WERI-Rb-1 (cell line): ENCODE measurements around the gene ZNF618.

Experiments used
- DNase-seq: peaks from one replicate; pipeline ENCODE4 v3.0.0-alpha.2; 2020
- H3K27ac ChIP-seq: fragments of 250-450 bp; sonication (Bioruptor Pico); 2 replicates; pipeline ENCODE4 v1.5.1; 2020; ENCODE audit warnings: mild to moderate bottlenecking, moderate library complexity
- H3K27me3 ChIP-seq: fragments of 250-450 bp; sonication (Bioruptor Pico); 2 replicates; pipeline ENCODE4 v1.5.1; 2021; ENCODE audit warnings: mild to moderate bottlenecking, low read depth, moderate library complexity; ENCODE audit not compliant: insufficient read depth, severe bottlenecking
- H3K36me3 ChIP-seq: fragments of 250-450 bp; sonication (Bioruptor Pico); 2 replicates; pipeline ENCODE4 v1.5.1; 2020; ENCODE audit warnings: mild to moderate bottlenecking, moderate library complexity
- H3K4me3 ChIP-seq: 2 replicates; pipeline ENCODE4 v1.5.1; 2011; ENCODE audit warnings: low read depth, mild to moderate bottlenecking, control low read depth, low read length
- H3K9me3 ChIP-seq: fragments of 250-450 bp; sonication (Bioruptor Pico); 2 replicates; pipeline ENCODE4 v1.5.1; 2021; ENCODE audit warnings: mild to moderate bottlenecking, moderate library complexity; ENCODE audit not compliant: severe bottlenecking
- CTCF ChIP-seq: IDR thresholded peaks from 2 replicates; pipeline ENCODE4 v1.5.1; 2011; ENCODE audit warnings: low read depth, mild to moderate bottlenecking, control low read depth, inconsistent platforms, low read length

Gene ZNF618

GRCh38 chr9:113955076-113955752 lies 79.1 kb downstream of the ZNF618 start:
- DNase-seq: no peak
- no peak overlapping the region for H3K27ac ChIP-seq
- peaks cover 46% of the 10 kb centered on the region for H3K27me3 ChIP-seq
- H3K9me3 ChIP-seq: no peaks in the 10 kb centered on the region
- TF ChIP-seq CTCF: no peak
- no peak overlapping the region for H3K4me3 ChIP-seq
- no peaks in the 10 kb centered on the region for H3K36me3 ChIP-seq

GRCh38 chr9:113956901-113957300 lies 80.8 kb downstream of the ZNF618 start:
- H3K27me3 ChIP-seq: peaks cover 37% of the 10 kb centered on the region
- H3K36me3 ChIP-seq: no peaks in the 10 kb centered on the region
- TF ChIP-seq CTCF: no peak
- DNase-seq: no peak
- H3K27ac ChIP-seq: no peak overlapping the region
- H3K4me3 ChIP-seq: no peak overlapping the region
- H3K9me3 ChIP-seq: no peaks in the 10 kb centered on the region

GRCh38 chr9:113957351-113957750 lies 81.2 kb downstream of the ZNF618 start:
- no peaks in the 10 kb centered on the region for H3K9me3 ChIP-seq
- H3K36me3 ChIP-seq: no peaks in the 10 kb centered on the region
- no peak overlapping the region for H3K27ac ChIP-seq
- H3K27me3 ChIP-seq: peaks cover 34% of the 10 kb centered on the region
- no peak for DNase-seq
- no peak for TF ChIP-seq CTCF
- H3K4me3 ChIP-seq: no peak overlapping the region

- H3K27ac ChIP-seq: no peak overlapping the region
- no peaks in the 10 kb centered on the region for H3K36me3 ChIP-seq
- peaks cover 31% of the 10 kb centered on the region for H3K27me3 ChIP-seq
- no peaks in the 10 kb centered on the region for H3K9me3 ChIP-seq
- H3K4me3 ChIP-seq: no peak overlapping the region
- no peak for TF ChIP-seq CTCF
- DNase-seq: no peak
Measured at GRCh38 chr9:113957821-113958341, 81.8 kb downstream of the ZNF618 start.

- Histone ChIP-seq H3K27ac (no peak overlapping the region), H3K36me3 (no peaks in the 10 kb centered on the region), H3K4me3 (no peak overlapping the region), H3K27me3 (peaks cover 26% of the 10 kb centered on the region), H3K9me3 (no peaks in the 10 kb centered on the region)
- no peak for TF ChIP-seq CTCF
- DNase-seq: no peak
Measured at GRCh38 chr9:113958556-113958955, 82.4 kb downstream of the ZNF618 start.

GRCh38 chr9:113960768-113961167 lies 84.7 kb downstream of the ZNF618 start:
- H3K27me3 ChIP-seq: peaks cover 13% of the 10 kb centered on the region
- no peaks in the 10 kb centered on the region for H3K36me3 ChIP-seq
- no peak for DNase-seq
- no peaks in the 10 kb centered on the region for H3K9me3 ChIP-seq
- H3K4me3 ChIP-seq: no peak overlapping the region
- TF ChIP-seq CTCF: no peak
- no peak overlapping the region for H3K27ac ChIP-seq
